Panc1 (cell line): ENCODE results near the gene TMEM131L. TPM values are rescaled to one million over a fixed set of nuclear protein-coding genes. Genes with fewer than 3 reads are reported as not detected.

Experiments
- ATAC-seq: fragments of 200-7000 bp; cut with Tn5 transposase; 2 replicates; pipeline ENCODE4 v1.9.1; 2020; ENCODE audit warnings: mild to moderate bottlenecking, moderate library complexity
- BruUV-seq: library from RNA; stranded (reverse); fragments of 400-500 nt; replicated peaks from 2 replicates; lab custom pipeline; 2021; lab: Mats Ljungman, UMichigan
- CTCF ChIA-PET: fragments of 300-600 bp; sonication (Branson Sonifier 250); formaldehyde crosslinking; loops from one replicate; lab custom pipeline; 2022; ENCODE audit warnings: antibody characterized with exemption; lab: Charles Lee
- POLR2A ChIA-PET: fragments of 300-600 bp; sonication (Branson Sonifier 250); formaldehyde crosslinking; loops from one replicate; lab custom pipeline; 2022; ENCODE audit warnings: antibody characterized with exemption; lab: Charles Lee
- DNase-seq: peaks from one replicate; pipeline ENCODE4 v3.0.0-alpha.2; 2010; ENCODE audit warnings: low read depth, low spot score
- H3K27ac ChIP-seq: 2 replicates; pipeline ENCODE4 v1.5.1; 2011; ENCODE audit warnings: mild to moderate bottlenecking, low read length, inconsistent platforms
- H3K27me3 ChIP-seq: fragments of 200-500 bp; sonication (Bioruptor generic); 2 replicates; pipeline ENCODE4 v1.6.0; 2014; ENCODE audit warnings: low read length, inconsistent platforms; ENCODE audit not compliant: control insufficient read depth, insufficient read depth
- H3K36me3 ChIP-seq: fragments of 200-500 bp; sonication (Bioruptor generic); 2 replicates; pipeline ENCODE4 v1.5.1; 2014; ENCODE audit warnings: inconsistent platforms, mild to moderate bottlenecking, low read length, moderate library complexity; ENCODE audit not compliant: control insufficient read depth, insufficient read depth
- H3K4me1 ChIP-seq: 2 replicates; pipeline ENCODE4 v1.5.1; 2011; ENCODE audit warnings: inconsistent platforms, mild to moderate bottlenecking, low read length, moderate library complexity; ENCODE audit not compliant: control insufficient read depth, insufficient read depth
- H3K4me3 ChIP-seq, 2 experiments: 2 replicates each; pipeline ENCODE4 v1.5.1; 2011 to 2012; ENCODE audit warnings: low read depth in 2 of 2, low read length in 2 of 2, mild to moderate bottlenecking in 2 of 2, inconsistent platforms in 1 of 2, moderate library complexity in 1 of 2
- H3K9me3 ChIP-seq: fragments of 200-500 bp; sonication (Bioruptor generic); 2 replicates; pipeline ENCODE4 v1.5.1; 2014; ENCODE audit warnings: low read depth, mild to moderate bottlenecking, inconsistent platforms, low read length, moderate library complexity; ENCODE audit not compliant: control insufficient read depth, insufficient read depth
- POLR2AphosphoS5 ChIP-seq: IDR thresholded peaks from 2 replicates; pipeline ENCODE4 v1.6.1; 2012; ENCODE audit warnings: mild to moderate bottlenecking, low read depth, low read length, moderate library complexity
- SIN3A ChIP-seq: IDR thresholded peaks from 2 replicates; pipeline ENCODE4 v1.6.1; 2012; ENCODE audit warnings: low read depth, mild to moderate bottlenecking, low read length, moderate library complexity, borderline replicate concordance; ENCODE audit not compliant: insufficient read depth
- TCF7L2 ChIP-seq: IDR thresholded peaks from 2 replicates; pipeline ENCODE4 v1.6.1; 2011; ENCODE audit warnings: mild to moderate bottlenecking, low read depth, low read length, inconsistent platforms
- in situ Hi-C: cut with HindIII; loops from 2 replicates; pipeline ENCODE4 v1.10.0; 2016; ENCODE audit warnings: low sequenced_read_pairs, low pct_unique_long_range_greater_than_20kb
- intact Hi-C: fragments of 100-400 bp; cut with micrococcal nuclease; formaldehyde crosslinking; loops from one replicate; pipeline ENCODE4 v1.10.0; 2022; ENCODE audit not compliant: unreplicated experiment
- total RNA-seq: library from RNA; stranded (reverse); gene quantifications from one replicate; pipeline ENCODE4 v1.2.1, GENCODE V29; 2021; ENCODE audit not compliant: unreplicated experiment
- TF ChIP-seq, protein P1 (sequence below), 2 experiments: IDR thresholded peaks; 2 replicates each; pipeline ENCODE4 v1.6.1; 2011 to 2012; ENCODE audit warnings: low read depth in 2 of 2, control low read depth in 1 of 2, low read length in 1 of 2, mild to moderate bottlenecking in 1 of 2, moderate library complexity in 1 of 2; ENCODE audit not compliant: insufficient read depth in 1 of 2
- TF ChIP-seq, protein P2 (sequence below): fragments of 450-650 bp; IDR thresholded peaks from 2 replicates; pipeline ENCODE4 v1.5.1; 2017; ENCODE audit warnings: mild to moderate bottlenecking

TMEM131L gene
- total RNA-seq, 1 experiment from 2014 or later = 13.5 TPM

DNA sequence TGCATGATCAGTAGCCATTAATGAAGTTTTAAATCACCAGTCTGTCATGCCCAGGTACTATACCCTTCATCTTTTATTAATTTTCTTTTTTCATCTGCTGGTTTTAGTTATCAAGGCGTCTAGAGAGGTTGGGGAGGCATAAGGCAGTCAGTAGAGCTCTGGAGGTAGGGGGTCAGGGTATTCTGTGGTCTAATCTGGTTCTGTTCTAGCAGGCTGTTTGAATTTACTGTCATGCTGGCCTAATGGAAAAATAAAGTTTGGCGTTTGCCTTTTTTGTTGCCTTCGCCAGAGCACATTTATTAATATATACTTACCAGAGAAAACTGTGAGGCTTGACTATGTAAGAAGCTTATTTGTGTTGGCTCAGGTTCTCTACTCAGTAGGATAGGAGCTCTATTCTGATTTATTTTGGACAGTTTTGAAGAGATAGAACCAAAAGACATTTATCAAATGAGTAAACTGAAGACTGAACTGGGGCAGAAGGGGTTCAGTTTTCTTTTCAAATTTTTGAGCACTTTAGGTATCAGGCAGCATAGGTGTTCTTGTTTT, 46.9 kb downstream of the TMEM131L start:
- ATAC-seq (no peak), DNase-seq (no peak)
- intact Hi-C loops = no loop called here
- no peaks in the 10 kb centered on the region for H3K9me3 ChIP-seq
- no peaks in the 10 kb centered on the region for H3K36me3 ChIP-seq
- no TSS peak for BruUV-seq
- in situ Hi-C loops = no loop called here
- TF ChIP-seq SIN3A (no peak), TCF7L2 (no peak), POLR2AphosphoS5 (no peak)
- TF ChIP-seq, protein P1, sequence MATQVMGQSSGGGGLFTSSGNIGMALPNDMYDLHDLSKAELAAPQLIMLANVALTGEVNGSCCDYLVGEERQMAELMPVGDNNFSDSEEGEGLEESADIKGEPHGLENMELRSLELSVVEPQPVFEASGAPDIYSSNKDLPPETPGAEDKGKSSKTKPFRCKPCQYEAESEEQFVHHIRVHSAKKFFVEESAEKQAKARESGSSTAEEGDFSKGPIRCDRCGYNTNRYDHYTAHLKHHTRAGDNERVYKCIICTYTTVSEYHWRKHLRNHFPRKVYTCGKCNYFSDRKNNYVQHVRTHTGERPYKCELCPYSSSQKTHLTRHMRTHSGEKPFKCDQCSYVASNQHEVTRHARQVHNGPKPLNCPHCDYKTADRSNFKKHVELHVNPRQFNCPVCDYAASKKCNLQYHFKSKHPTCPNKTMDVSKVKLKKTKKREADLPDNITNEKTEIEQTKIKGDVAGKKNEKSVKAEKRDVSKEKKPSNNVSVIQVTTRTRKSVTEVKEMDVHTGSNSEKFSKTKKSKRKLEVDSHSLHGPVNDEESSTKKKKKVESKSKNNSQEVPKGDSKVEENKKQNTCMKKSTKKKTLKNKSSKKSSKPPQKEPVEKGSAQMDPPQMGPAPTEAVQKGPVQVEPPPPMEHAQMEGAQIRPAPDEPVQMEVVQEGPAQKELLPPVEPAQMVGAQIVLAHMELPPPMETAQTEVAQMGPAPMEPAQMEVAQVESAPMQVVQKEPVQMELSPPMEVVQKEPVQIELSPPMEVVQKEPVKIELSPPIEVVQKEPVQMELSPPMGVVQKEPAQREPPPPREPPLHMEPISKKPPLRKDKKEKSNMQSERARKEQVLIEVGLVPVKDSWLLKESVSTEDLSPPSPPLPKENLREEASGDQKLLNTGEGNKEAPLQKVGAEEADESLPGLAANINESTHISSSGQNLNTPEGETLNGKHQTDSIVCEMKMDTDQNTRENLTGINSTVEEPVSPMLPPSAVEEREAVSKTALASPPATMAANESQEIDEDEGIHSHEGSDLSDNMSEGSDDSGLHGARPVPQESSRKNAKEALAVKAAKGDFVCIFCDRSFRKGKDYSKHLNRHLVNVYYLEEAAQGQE (IDR thresholded peaks at IDR 0.05; ENCODE audit: insufficient read depth in 1 of 2, low read depth in 2 of 2, low read length in 1 of 2) = no peak
- TF ChIP-seq, protein P2, sequence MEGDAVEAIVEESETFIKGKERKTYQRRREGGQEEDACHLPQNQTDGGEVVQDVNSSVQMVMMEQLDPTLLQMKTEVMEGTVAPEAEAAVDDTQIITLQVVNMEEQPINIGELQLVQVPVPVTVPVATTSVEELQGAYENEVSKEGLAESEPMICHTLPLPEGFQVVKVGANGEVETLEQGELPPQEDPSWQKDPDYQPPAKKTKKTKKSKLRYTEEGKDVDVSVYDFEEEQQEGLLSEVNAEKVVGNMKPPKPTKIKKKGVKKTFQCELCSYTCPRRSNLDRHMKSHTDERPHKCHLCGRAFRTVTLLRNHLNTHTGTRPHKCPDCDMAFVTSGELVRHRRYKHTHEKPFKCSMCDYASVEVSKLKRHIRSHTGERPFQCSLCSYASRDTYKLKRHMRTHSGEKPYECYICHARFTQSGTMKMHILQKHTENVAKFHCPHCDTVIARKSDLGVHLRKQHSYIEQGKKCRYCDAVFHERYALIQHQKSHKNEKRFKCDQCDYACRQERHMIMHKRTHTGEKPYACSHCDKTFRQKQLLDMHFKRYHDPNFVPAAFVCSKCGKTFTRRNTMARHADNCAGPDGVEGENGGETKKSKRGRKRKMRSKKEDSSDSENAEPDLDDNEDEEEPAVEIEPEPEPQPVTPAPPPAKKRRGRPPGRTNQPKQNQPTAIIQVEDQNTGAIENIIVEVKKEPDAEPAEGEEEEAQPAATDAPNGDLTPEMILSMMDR = no peak
- peaks cover 16% of the 10 kb centered on the region for H3K4me1 ChIP-seq
- ChIA-PET CTCF (no interaction called here), POLR2A (no interaction called here)
- H3K27ac ChIP-seq = 0 out of 2 replicates have a peak overlapping the region, but pooled peaks have one; percentile 31
- no peaks in the 10 kb centered on the region for H3K27me3 ChIP-seq
- H3K4me3 ChIP-seq = no peak overlapping the region

DNA sequence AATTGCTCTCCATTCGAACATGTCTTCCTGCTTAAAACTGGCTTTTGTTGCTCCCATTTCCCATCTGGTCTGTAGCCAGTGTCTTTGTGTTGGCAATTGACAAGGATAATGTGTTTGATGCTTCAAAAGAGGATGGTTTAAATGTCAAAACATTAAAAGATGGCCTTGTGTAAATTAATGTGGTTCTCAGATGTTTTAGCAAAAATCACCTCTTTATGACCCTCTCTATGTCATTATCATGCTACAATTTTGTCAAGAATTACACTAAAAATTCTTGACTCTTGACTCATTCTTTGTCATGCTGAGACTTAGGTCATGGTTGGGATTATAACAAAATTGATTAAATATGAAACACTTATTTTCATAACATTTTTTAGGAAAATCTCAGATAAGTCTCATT, 47.4 kb downstream of the TMEM131L start:
- TF ChIP-seq TCF7L2 (no peak), SIN3A (no peak), POLR2AphosphoS5 (no peak)
- TF ChIP-seq, protein P2 = no peak
- TF ChIP-seq, protein P1 (IDR thresholded peaks at IDR 0.05; ENCODE audit: insufficient read depth in 1 of 2, low read depth in 2 of 2, low read length in 1 of 2) = no peak
- ChIA-PET CTCF (no interaction called here), POLR2A (no interaction called here)
- H3K27me3 ChIP-seq = no peaks in the 10 kb centered on the region
- ATAC-seq = no peak
- DNase-seq = no peak
- H3K9me3 ChIP-seq = no peaks in the 10 kb centered on the region
- no peak overlapping the region for H3K27ac ChIP-seq
- H3K4me3 ChIP-seq = no peak overlapping the region
- no TSS peak for BruUV-seq
- intact Hi-C loops (no loop called here), in situ Hi-C loops (no loop called here)
- H3K4me1 ChIP-seq = peaks cover 16% of the 10 kb centered on the region
- no peaks in the 10 kb centered on the region for H3K36me3 ChIP-seq
